Astrocyte (in vitro differentiated cells and primary cell): ENCODE measurements around the gene DUSP23. TPM values are rescaled to one million over a fixed set of nuclear protein-coding genes. Genes with fewer than 3 reads are reported as not detected.

Experiments
- DNase-seq: peaks from one replicate; pipeline ENCODE4 v3.0.0-alpha.2; 2010; ENCODE audit warnings: low read depth
- FAIRE-seq: peaks from 2 replicates; lab custom pipeline; 2011; peaks lifted over from hg19 to GRCh38; lab: Jason Lieb, UNC
- H2AFZ ChIP-seq: 2 replicates; pipeline ENCODE4 v1.6.0; 2012; ENCODE audit warnings: low read depth, low read length, inconsistent platforms
- H3K27ac ChIP-seq: 2 replicates; pipeline ENCODE4 v1.5.1; 2011; ENCODE audit warnings: low read depth, low read length, inconsistent platforms
- H3K27me3 ChIP-seq: 2 replicates; pipeline ENCODE4 v1.6.0; 2011; ENCODE audit warnings: low read length, inconsistent platforms; ENCODE audit not compliant: insufficient read depth
- H3K36me3 ChIP-seq: 2 replicates; pipeline ENCODE4 v1.5.1; 2011; ENCODE audit warnings: low read length, inconsistent platforms; ENCODE audit not compliant: insufficient read depth
- H3K4me1 ChIP-seq: 2 replicates; pipeline ENCODE4 v1.5.1; 2011; ENCODE audit warnings: low read length, inconsistent platforms; ENCODE audit not compliant: insufficient read depth
- H3K4me2 ChIP-seq: 2 replicates; pipeline ENCODE4 v1.6.0; 2012; ENCODE audit warnings: low read length, inconsistent platforms
- H3K4me3 ChIP-seq: 2 replicates; pipeline ENCODE4 v1.5.1; 2011; ENCODE audit warnings: low read depth, mild to moderate bottlenecking, low read length, inconsistent platforms; ENCODE audit not compliant: insufficient read depth
- H3K79me2 ChIP-seq: 2 replicates; pipeline ENCODE4 v1.6.0; 2012; ENCODE audit warnings: mild to moderate bottlenecking, low read length, inconsistent platforms; ENCODE audit not compliant: insufficient read depth
- H3K9ac ChIP-seq: 2 replicates; pipeline ENCODE4 v1.6.0; 2012; ENCODE audit warnings: mild to moderate bottlenecking, low read length, inconsistent platforms
- H3K9me3 ChIP-seq: 2 replicates; pipeline ENCODE4 v1.5.1; 2012; ENCODE audit warnings: low read depth, mild to moderate bottlenecking, low read length, inconsistent platforms; ENCODE audit not compliant: insufficient read depth
- H4K20me1 ChIP-seq: 2 replicates; pipeline ENCODE4 v1.6.0; 2012; ENCODE audit warnings: low read length, inconsistent platforms; ENCODE audit not compliant: insufficient read depth
- H3K27ac Mint-ChIP-seq: one replicate; pipeline ENCODE4 v1.8.0; 2021; ENCODE audit warnings: mild to moderate bottlenecking, mixed read lengths; ENCODE audit not compliant: unreplicated experiment
- H3K27me3 Mint-ChIP-seq: one replicate; pipeline ENCODE4 v1.8.0; 2021; ENCODE audit warnings: low read depth, mixed read lengths; ENCODE audit not compliant: unreplicated experiment
- H3K36me3 Mint-ChIP-seq: one replicate; pipeline ENCODE4 v1.8.0; 2021; ENCODE audit warnings: low read depth, mixed read lengths; ENCODE audit not compliant: unreplicated experiment
- H3K4me1 Mint-ChIP-seq: one replicate; pipeline ENCODE4 v1.8.0; 2021; ENCODE audit warnings: low read depth, mixed read lengths; ENCODE audit not compliant: unreplicated experiment
- H3K4me3 Mint-ChIP-seq: one replicate; pipeline ENCODE4 v1.8.0; 2021; ENCODE audit warnings: mild to moderate bottlenecking, moderate library complexity, mixed read lengths; ENCODE audit not compliant: unreplicated experiment
- H3K9me3 Mint-ChIP-seq: one replicate; pipeline ENCODE4 v1.8.0; 2021; ENCODE audit warnings: mild to moderate bottlenecking, mixed read lengths; ENCODE audit not compliant: unreplicated experiment
- EZH2 ChIP-seq: IDR thresholded peaks from 2 replicates; pipeline ENCODE4 v1.6.1; 2012; ENCODE audit warnings: mild to moderate bottlenecking, low read length, inconsistent platforms; ENCODE audit not compliant: insufficient read depth
- total RNA-seq: library from RNA; stranded (reverse); gene quantifications from 2 replicates; pipeline ENCODE4 v1.2.1, GENCODE V29; 2021
- TF ChIP-seq, protein P1 (sequence below): IDR thresholded peaks from 2 replicates; pipeline ENCODE4 v1.5.1; 2011; ENCODE audit warnings: low read depth, mild to moderate bottlenecking, inconsistent platforms, low read length, moderate library complexity; ENCODE audit not compliant: insufficient read depth

Gene DUSP23
- total RNA-seq, 1 donor from 2014 or later: 30.1 TPM

DNA sequence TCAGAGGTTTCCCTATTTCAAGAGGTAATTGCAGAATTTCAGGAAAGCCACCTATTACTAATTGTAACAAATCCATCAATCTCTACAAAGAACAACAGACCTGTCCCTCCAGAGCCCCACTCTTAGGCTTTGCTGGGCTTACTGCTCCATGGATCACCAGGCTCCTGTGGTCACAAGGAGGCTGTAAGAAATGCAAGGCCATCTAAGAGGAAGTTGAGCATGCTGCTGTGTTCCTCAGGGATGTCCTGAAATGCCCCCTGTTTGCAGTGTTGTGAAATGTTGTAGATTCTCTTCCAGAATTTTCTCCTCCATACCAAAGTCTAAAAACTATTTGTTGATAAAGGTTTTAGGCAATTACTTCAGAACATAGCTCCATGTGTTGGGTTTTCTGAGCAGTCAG is 24.4 kb upstream of the DUSP23 start:
- Histone ChIP-seq H3K36me3 (no peaks in the 10 kb centered on the region), H3K4me3 (no peak overlapping the region), H3K79me2 (no peaks in the 10 kb centered on the region), H3K27ac (no peak overlapping the region), H2AFZ (no peak overlapping the region), H3K27me3 (peaks cover 2% of the 10 kb centered on the region), H3K4me2 (no peak overlapping the region), H3K4me1 (no peaks in the 10 kb centered on the region), H3K9ac (no peak overlapping the region), H3K9me3 (no peaks in the 10 kb centered on the region), H4K20me1 (no peaks in the 10 kb centered on the region)
- Mint-ChIP-seq H3K27ac (no peak overlapping the region), H3K9me3 (no peaks in the 10 kb centered on the region), H3K27me3 (no peaks in the 10 kb centered on the region), H3K4me3 (no peak overlapping the region), H3K4me1 (no peaks in the 10 kb centered on the region), H3K36me3 (no peaks in the 10 kb centered on the region)
- DNase-seq (no peak), FAIRE-seq (no peak)
- TF ChIP-seq EZH2: no peak
- TF ChIP-seq, protein P1, sequence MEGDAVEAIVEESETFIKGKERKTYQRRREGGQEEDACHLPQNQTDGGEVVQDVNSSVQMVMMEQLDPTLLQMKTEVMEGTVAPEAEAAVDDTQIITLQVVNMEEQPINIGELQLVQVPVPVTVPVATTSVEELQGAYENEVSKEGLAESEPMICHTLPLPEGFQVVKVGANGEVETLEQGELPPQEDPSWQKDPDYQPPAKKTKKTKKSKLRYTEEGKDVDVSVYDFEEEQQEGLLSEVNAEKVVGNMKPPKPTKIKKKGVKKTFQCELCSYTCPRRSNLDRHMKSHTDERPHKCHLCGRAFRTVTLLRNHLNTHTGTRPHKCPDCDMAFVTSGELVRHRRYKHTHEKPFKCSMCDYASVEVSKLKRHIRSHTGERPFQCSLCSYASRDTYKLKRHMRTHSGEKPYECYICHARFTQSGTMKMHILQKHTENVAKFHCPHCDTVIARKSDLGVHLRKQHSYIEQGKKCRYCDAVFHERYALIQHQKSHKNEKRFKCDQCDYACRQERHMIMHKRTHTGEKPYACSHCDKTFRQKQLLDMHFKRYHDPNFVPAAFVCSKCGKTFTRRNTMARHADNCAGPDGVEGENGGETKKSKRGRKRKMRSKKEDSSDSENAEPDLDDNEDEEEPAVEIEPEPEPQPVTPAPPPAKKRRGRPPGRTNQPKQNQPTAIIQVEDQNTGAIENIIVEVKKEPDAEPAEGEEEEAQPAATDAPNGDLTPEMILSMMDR: no peak

- no peak for TF ChIP-seq EZH2
- TF ChIP-seq, protein P1: no peak
- DNase-seq (no peak), FAIRE-seq (no peak)
- no peaks in the 10 kb centered on the region for H3K36me3 ChIP-seq
- Mint-ChIP-seq H3K36me3 (no peaks in the 10 kb centered on the region), H3K27ac (no peak overlapping the region), H3K9me3 (no peaks in the 10 kb centered on the region), H3K27me3 (no peaks in the 10 kb centered on the region), H3K4me1 (no peaks in the 10 kb centered on the region), H3K4me3 (no peak overlapping the region)
- no peak overlapping the region for H3K9ac ChIP-seq
- no peak overlapping the region for H2AFZ ChIP-seq
- H4K20me1 ChIP-seq: no peaks in the 10 kb centered on the region
- no peak overlapping the region for H3K4me2 ChIP-seq
- no peaks in the 10 kb centered on the region for H3K27me3 ChIP-seq
- no peak overlapping the region for H3K27ac ChIP-seq
- no peak overlapping the region for H3K4me3 ChIP-seq
- no peaks in the 10 kb centered on the region for H3K79me2 ChIP-seq
- H3K4me1 ChIP-seq: no peaks in the 10 kb centered on the region
- no peaks in the 10 kb centered on the region for H3K9me3 ChIP-seq
These were observed 17.1 kb upstream of the DUSP23 start for GRCh38 chr1:159763686-159764085.

DNA sequence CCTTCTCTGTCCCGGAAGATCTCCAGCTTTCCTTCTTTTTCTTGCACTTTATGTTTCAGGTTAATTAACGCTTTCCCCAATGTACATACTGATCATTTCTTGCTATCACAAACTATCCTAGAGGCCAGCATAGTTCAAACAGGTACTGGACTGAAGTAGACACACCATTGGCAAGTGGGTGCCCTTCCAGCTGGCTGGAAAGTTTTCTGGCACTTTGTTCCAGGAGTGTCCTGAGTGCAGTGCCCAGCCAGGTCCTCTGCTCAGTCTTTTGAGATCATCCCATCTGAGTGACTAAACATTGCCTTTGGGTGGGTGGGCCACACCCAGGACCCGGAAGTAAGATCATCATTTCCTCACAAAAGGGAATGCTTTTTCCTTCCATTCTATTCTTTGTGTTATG is 15.0 kb upstream of the DUSP23 start:
- Histone ChIP-seq H3K9me3 (no peaks in the 10 kb centered on the region), H4K20me1 (no peaks in the 10 kb centered on the region), H3K4me1 (no peaks in the 10 kb centered on the region), H3K79me2 (no peaks in the 10 kb centered on the region), H3K4me3 (no peak overlapping the region), H3K27me3 (no peaks in the 10 kb centered on the region), H3K27ac (no peak overlapping the region), H2AFZ (no peak overlapping the region), H3K4me2 (no peak overlapping the region), H3K9ac (no peak overlapping the region), H3K36me3 (no peaks in the 10 kb centered on the region)
- no peak overlapping the region for H3K27ac Mint-ChIP-seq
- H3K9me3 Mint-ChIP-seq: no peaks in the 10 kb centered on the region
- DNase-seq: no peak
- no peaks in the 10 kb centered on the region for H3K36me3 Mint-ChIP-seq
- no peak overlapping the region for H3K4me3 Mint-ChIP-seq
- no peaks in the 10 kb centered on the region for H3K4me1 Mint-ChIP-seq
- FAIRE-seq: no peak
- TF ChIP-seq, protein P1: no peak
- TF ChIP-seq EZH2: no peak
- H3K27me3 Mint-ChIP-seq: no peaks in the 10 kb centered on the region
